H1 (cell line): ENCODE data around the gene SLC27A4. TPM values are rescaled to one million over a fixed set of nuclear protein-coding genes. Genes with fewer than 3 reads are reported as not detected.

Source experiments
- CHD2 ChIP-seq: IDR thresholded peaks from 2 replicates; pipeline ENCODE4 v1.6.1; 2012; ENCODE audit warnings: low read length, improper control_type of control experiment
- CREB1 ChIP-seq: IDR thresholded peaks from 2 replicates; pipeline ENCODE4 v1.6.1; 2012; ENCODE audit warnings: inconsistent platforms
- CTBP2 ChIP-seq: IDR thresholded peaks from 2 replicates; pipeline ENCODE4 v1.7.0; 2011; ENCODE audit warnings: borderline replicate concordance, mild to moderate bottlenecking, moderate library complexity, mixed read lengths, low read length; ENCODE audit not compliant: insufficient read depth, insufficient read length
- CTCF ChIP-seq, 3 experiments: IDR thresholded peaks; 1 replicate in 2 of 3; 2 replicates in 1 of 3; pipeline versions ENCODE4 v1.5.1 to v1.6.1; 2011; ENCODE audit warnings: low read length in 3 of 3, mild to moderate bottlenecking in 3 of 3, inconsistent platforms in 2 of 3, low read depth in 1 of 3, moderate library complexity in 1 of 3; ENCODE audit not compliant: insufficient read depth in 1 of 3; ENCODE audit errors: control extremely low read depth in 1 of 3
- GABPA ChIP-seq: IDR thresholded peaks from 2 replicates; pipeline ENCODE4 v1.6.1; 2011; ENCODE audit warnings: mild to moderate bottlenecking, low read length, moderate library complexity, borderline replicate concordance; ENCODE audit not compliant: insufficient read depth
- HDAC2 ChIP-seq, 2 experiments: fragments of 300-600 bp in 1 of 2; sonication (generic) in 1 of 2; IDR thresholded peaks; 2 replicates each; pipeline ENCODE4 v1.6.1; 2011 to 2012; ENCODE audit warnings: low read depth in 2 of 2, low read length in 2 of 2, mild to moderate bottlenecking in 2 of 2, moderate library complexity in 2 of 2, borderline replicate concordance in 1 of 2, inconsistent platforms in 1 of 2
- KDM5A ChIP-seq: fragments of 200-600 bp; IDR thresholded peaks from 2 replicates; pipeline ENCODE4 v1.7.1; 2012; ENCODE audit warnings: mild to moderate bottlenecking, low read length, inconsistent platforms, mixed read lengths
- NRF1 ChIP-seq: IDR thresholded peaks from 2 replicates; pipeline ENCODE4 v1.6.1; 2011; ENCODE audit warnings: mild to moderate bottlenecking, low read depth, low read length, improper control_type of control experiment
- POLR2A ChIP-seq, 2 experiments: IDR thresholded peaks; 1 replicate in 1 of 2; 2 replicates in 1 of 2; pipeline ENCODE4 v1.6.1; 2011; ENCODE audit warnings: low read depth in 2 of 2, low read length in 2 of 2, mild to moderate bottlenecking in 2 of 2; ENCODE audit errors: control extremely low read depth in 1 of 2
- RXRA ChIP-seq: IDR thresholded peaks from 2 replicates; pipeline ENCODE4 v1.6.1; 2011; ENCODE audit warnings: low read depth, mild to moderate bottlenecking, low read length, moderate library complexity; ENCODE audit not compliant: insufficient read depth
- SIX5 ChIP-seq: IDR thresholded peaks from 2 replicates; pipeline ENCODE4 v1.6.1; 2011; ENCODE audit warnings: mild to moderate bottlenecking, low read depth, low read length
- TAF1 ChIP-seq: IDR thresholded peaks from 2 replicates; pipeline ENCODE4 v1.6.1; 2011; ENCODE audit warnings: mild to moderate bottlenecking, low read depth, low read length
- TEAD4 ChIP-seq: IDR thresholded peaks from 2 replicates; pipeline ENCODE4 v1.6.1; 2012; ENCODE audit warnings: low read depth, low read length, inconsistent platforms, mixed read lengths
- YY1 ChIP-seq: IDR thresholded peaks from 2 replicates; pipeline ENCODE4 v1.6.1; 2011; ENCODE audit warnings: low read depth, mild to moderate bottlenecking, low read length
- polyA plus RNA-seq, 7 experiments: library from polyadenylated mRNA; depleted of rRNA in 3 of 7; stranded (reverse) in 5 of 7; unstranded in 2 of 7; fragments of >200 nt in 5 of 7; fragments of 200-250 nt in 2 of 7; gene quantifications; 1 replicate in 5 of 7; 2 replicates in 1 of 7; 4 replicates in 1 of 7; pipeline versions ENCODE4 v1.2.1 to v1.2.3, GENCODE V29; 2011 to 2013; ENCODE audit warnings: missing spikeins in 2 of 7, mixed read lengths in 2 of 7
- total RNA-seq: library from RNA; stranded (reverse); fragmentation: NEBNext Ultra II Directional; extraction: Animal tissue kit (Norgen Biotek cat#: 25700); gene quantifications from 2 replicates; pipeline ENCODE4 v1.2.1, GENCODE V29; 2021
- TF ChIP-seq, protein P1 (sequence below): IDR thresholded peaks from 2 replicates; pipeline ENCODE4 v1.6.1; 2012; ENCODE audit warnings: inconsistent platforms
- TF ChIP-seq, protein P2 (sequence below): IDR thresholded peaks from 2 replicates; pipeline ENCODE4 v1.6.1; 2012; ENCODE audit warnings: inconsistent platforms
- TF ChIP-seq, protein P3 (sequence below): IDR thresholded peaks from 2 replicates; pipeline ENCODE4 v1.6.1; 2012; ENCODE audit warnings: low read length, inconsistent platforms

Gene SLC27A4
- total and polyA plus RNA-seq, 2 of the 8 experiments (the other 6 are each of a cell fraction or from before 2014, with no cell fraction given): 14.9 to 20.5 TPM

DNA sequence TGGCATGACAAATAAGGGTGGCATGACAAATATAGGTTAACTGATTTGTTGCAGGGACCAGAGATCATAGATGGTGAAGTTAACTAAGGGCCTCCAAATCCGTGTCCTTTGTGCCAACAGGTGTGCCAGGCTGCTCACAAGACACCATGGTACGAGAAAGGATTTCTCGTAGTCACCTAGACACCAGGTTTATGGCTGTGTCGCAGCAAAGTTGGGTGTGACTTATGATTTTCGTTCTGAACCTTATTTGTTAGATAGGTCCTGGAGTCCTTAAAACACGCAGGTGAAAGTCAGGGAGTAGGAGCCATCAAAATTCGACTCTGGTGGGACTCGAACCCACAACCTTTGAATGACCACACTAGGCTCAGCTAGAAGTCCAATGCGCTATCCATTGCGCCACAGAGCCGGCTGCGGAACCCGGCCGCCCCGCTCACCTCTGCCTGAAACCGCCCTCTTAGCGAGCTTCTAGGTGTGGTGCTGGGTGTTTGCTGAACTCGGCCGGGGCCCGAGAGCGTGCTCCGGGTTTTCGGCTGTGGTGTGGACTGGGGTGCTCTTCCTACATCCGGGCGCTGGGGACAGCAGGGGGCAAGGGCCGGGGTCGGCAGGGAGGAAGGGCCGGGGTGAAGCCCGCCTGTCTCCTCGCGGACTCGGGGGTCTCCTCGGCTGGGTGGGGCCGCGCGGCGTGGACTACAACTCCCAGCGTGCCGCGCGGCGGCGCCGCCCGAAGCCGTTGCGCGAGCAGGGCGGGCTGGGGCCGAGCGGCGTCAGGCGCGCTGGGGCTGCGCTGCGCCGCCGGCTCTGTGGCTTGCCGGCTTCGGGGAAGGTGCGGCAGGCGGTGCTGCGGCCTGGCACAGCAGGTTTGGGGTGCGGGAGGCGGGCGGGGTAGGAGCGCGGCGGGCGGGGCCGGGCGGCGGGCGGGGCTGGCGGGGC is at the start of gene SLC27A4 (continued):
- TF ChIP-seq CTCF (IDR thresholded peaks at IDR 0.05; ENCODE audit: control extremely low read depth in 1 of 3, insufficient read depth in 1 of 3, low read depth in 1 of 3, low read length in 3 of 3) (no peak), GABPA (no peak), HDAC2 (IDR thresholded peaks at IDR 0.05; ENCODE audit: borderline replicate concordance in 1 of 2, low read depth in 2 of 2, low read length in 2 of 2) (peak in 1 of 2 experiments; percentile 28; a peak in 1 of 4 replicates), CREB1 (peak; percentile 84), CHD2 (peak; percentile 16; the same call in 1 of the 2 replicates), NRF1 (no peak; the same call in 1 of the 2 replicates), KDM5A (no peak), SIX5 (peak; percentile 55; the same call in 1 of the 2 replicates), POLR2A (IDR thresholded peaks at IDR 0.05; ENCODE audit: control extremely low read depth in 1 of 2, low read depth in 2 of 2, low read length in 2 of 2) (peak in 1 of 2 experiments; percentile 75; a peak in 2 of 3 replicates), TAF1 (0 out of 2 replicates have a peak, but pooled peaks have one; percentile 43), CTBP2 (peak; percentile 36), TEAD4 (peak; percentile 29; the same call in 1 of the 2 replicates), YY1 (peak; percentile 15; the same call in 1 of the 2 replicates), RXRA (no peak)
- TF ChIP-seq, protein P1, sequence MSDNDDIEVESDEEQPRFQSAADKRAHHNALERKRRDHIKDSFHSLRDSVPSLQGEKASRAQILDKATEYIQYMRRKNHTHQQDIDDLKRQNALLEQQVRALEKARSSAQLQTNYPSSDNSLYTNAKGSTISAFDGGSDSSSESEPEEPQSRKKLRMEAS: peak; percentile 56
- TF ChIP-seq, protein P2, sequence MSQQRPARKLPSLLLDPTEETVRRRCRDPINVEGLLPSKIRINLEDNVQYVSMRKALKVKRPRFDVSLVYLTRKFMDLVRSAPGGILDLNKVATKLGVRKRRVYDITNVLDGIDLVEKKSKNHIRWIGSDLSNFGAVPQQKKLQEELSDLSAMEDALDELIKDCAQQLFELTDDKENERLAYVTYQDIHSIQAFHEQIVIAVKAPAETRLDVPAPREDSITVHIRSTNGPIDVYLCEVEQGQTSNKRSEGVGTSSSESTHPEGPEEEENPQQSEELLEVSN: peak; percentile 6; the same call in 1 of the 2 replicates
- TF ChIP-seq, protein P3, sequence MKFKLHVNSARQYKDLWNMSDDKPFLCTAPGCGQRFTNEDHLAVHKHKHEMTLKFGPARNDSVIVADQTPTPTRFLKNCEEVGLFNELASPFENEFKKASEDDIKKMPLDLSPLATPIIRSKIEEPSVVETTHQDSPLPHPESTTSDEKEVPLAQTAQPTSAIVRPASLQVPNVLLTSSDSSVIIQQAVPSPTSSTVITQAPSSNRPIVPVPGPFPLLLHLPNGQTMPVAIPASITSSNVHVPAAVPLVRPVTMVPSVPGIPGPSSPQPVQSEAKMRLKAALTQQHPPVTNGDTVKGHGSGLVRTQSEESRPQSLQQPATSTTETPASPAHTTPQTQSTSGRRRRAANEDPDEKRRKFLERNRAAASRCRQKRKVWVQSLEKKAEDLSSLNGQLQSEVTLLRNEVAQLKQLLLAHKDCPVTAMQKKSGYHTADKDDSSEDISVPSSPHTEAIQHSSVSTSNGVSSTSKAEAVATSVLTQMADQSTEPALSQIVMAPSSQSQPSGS: peak; percentile 32; the same call in 1 of the 2 replicates
